Posterior cingulate gyrus (tissue), 11 donors: Measurements from ENCODE around the gene SMYD3.
"Not testable (repeated sequence)": the region's sequence is repeated elsewhere in the genome, so short reads cannot be mapped to it uniquely, and the experiment has no call there.

Experiments
- DNase-seq, 10 donors: peaks; one replicate each; pipeline versions ENCODE4 v3.0.0 to v3.0.0-alpha.2; 2020 to 2021; ENCODE audit warnings: mixed read lengths in 3 of 10
- intact Hi-C: fragments of 100-400 bp; cut with DNase I; formaldehyde crosslinking; loops from one replicate; pipeline ENCODE4 v1.15.1; 2023

SMYD3 gene

DNA sequence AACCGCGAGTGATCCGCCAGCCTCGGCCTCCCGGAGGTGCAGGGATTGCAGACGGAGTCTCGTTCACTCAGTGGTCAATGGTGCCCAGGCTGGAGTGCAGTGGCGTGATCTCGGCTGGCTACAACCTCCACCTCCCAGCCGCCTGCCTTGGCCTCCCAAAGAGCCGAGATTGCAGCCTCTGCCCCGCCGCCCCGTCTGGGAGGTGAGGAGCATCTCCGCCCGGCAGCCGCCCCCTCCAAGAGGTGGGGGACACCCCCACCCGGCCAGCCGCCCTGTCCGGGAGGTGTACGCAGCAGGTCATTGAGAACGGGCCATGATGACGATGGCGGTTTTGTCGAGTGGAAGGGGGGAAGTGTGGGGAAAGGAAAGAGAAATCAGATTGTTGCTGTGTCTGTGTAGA is 732.1 kb downstream of the SMYD3 start:
- DNase-seq, intact Hi-C loops: not testable (repeated sequence)

GRCh38 chr1:245774196-245774595 is 732.9 kb downstream of the SMYD3 start:
- DNase-seq, result no peak
- intact Hi-C loops, result no loop called here

- intact Hi-C loops, result no loop called here
- no peak for DNase-seq
Observed at GRCh38 chr1:245773344-245773743, 733.7 kb downstream of the SMYD3 start.

GRCh38 chr1:245772739-245773138 is 734.3 kb downstream of the SMYD3 start:
- no peak for DNase-seq
- intact Hi-C loops, result no loop called here

DNA sequence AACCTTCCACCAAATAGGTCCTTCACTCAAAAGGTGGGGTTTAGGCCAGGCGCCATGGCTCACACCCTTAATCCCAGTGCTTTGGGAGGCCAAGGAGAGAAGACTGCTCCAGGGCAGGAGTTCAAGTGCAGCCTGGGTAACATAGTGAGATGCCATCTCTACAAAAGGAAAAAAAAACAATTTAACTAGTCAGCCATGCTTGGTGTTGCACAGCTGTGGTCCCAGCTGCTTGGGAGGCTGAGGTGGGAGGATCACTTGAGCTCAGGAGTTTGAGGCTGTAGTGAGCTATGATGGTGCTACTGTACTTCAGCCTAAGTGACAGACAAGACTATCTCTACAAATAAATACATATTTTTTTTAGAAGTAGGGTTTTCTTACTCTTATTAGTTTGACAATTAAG is 734.8 kb downstream of the SMYD3 start:
- intact Hi-C loops, result no loop called here

GRCh38 chr1:245771511-245772281 is 735.4 kb downstream of the SMYD3 start:
- no peak for DNase-seq

More for the DNA sequence above, 734.8 kb downstream of the SMYD3 start:
- no peak for DNase-seq

DNA sequence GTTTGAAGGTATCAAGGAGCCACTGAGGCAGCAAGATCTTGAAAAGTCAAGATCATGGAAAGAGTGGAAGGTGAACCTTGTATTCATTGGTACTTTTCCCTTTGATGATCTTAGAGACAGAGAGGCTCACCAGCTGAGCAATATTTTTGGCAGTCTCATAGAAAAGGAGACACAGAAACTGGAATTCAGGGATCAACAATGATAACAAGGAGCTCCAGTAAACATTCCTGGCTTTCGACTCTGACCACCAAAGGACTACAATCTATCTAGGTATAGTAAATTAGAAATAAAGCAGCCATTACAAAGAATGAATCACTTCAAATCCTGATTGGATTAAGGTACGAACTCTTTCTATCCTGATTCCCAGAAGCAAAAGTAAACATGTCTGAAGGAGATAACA is 736.9 kb downstream of the SMYD3 start:
- DNase-seq, result no peak
- intact Hi-C loops, result no loop called here

More at GRCh38 chr1:245771511-245772281, 735.4 kb downstream of the SMYD3 start:
- intact Hi-C loops, result no loop called here

DNA sequence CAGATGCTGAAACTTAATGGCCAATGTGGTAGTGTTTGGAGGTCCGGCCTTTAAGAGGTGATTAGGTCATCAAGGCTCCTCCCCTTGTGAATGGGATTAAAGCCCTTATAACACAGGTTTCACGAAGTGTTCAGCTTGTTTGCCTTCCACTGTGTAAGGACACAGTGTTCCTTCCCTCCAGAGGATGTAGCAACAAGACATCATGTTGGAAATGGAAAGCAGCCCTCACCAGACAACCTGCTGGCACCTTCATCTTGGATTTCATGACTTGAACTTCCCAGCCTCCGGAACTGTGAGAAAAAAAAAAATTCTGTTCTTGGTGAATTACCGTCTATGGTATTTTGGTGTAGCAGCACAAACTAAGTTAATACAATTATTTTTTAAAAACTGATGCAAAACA is 738.5 kb downstream of the SMYD3 start:
- intact Hi-C loops, result no loop called here
- DNase-seq, result no peak

DNA sequence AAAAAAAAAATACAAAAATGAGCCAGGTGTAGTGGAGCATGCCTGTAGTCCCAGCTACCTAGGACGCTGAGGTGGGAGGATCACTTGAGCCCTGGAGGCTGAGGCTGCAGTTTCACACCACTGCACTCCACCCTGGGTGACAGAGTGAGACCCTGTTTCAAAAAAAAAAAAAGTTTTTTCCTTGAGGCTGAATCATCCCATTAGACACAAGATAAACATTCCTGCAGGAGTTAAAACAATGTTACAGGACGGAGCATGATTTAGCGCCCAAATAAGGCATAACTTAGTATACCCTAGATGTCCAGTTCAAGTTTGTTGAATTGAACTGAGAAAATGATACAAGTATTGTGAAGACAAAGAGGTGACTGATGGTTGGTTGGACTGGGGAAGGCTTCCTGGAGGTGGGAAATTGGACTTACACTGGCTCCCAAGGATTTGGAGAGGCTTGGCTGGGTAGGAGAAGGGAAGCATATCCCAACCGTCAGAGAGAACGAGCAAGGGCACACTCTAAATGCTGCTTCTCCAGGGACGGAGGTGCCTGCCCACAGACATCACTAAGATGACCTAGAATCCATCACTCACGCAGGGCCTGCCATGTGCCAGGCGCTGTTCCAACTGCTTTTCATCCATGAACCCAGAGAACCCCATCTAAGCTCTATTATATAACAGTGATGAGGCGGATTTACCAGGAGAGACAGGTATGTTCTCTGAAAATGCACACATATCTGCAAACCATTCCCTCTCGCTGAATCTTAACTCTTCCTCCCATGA is 741.7 kb downstream of the SMYD3 start:
- no peak for DNase-seq
- intact Hi-C loops, result no loop called here

GRCh38 chr1:245763873-245764331 is 743.2 kb downstream of the SMYD3 start:
- no peak for DNase-seq
- intact Hi-C loops, result no loop called here

GRCh38 chr1:245762396-245762910 is 744.6 kb downstream of the SMYD3 start:
- DNase-seq, result no peak
- intact Hi-C loops, result no loop called here

- DNase-seq, result no peak
- intact Hi-C loops, result no loop called here
Observed at GRCh38 chr1:245760301-245760700, 746.8 kb downstream of the SMYD3 start.

DNA sequence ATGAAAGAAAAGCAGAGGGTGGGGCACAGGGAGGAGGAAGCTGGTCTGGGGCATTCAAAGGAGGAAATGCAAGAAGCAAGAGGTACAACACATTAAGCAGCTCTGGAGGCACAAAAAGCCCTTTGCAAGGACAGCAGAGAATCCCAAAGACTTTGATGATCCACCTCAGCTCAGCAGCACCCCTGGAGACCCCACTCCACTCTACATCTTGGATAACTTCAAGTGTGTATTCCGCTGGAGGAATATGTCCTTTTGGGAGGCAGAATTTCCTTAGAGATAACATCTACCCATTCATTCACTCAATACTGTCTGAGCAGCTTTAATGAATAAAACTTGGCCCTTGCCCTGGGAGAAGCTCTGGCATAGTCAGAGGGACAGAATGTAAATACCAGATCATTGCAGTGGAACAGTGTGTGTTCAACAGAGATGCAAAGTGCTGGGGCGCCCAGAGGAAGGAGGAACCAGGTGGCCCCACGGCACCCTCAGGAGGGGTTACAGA is 752.6 kb downstream of the SMYD3 start:
- intact Hi-C loops, result no loop called here
- no peak for DNase-seq

DNA sequence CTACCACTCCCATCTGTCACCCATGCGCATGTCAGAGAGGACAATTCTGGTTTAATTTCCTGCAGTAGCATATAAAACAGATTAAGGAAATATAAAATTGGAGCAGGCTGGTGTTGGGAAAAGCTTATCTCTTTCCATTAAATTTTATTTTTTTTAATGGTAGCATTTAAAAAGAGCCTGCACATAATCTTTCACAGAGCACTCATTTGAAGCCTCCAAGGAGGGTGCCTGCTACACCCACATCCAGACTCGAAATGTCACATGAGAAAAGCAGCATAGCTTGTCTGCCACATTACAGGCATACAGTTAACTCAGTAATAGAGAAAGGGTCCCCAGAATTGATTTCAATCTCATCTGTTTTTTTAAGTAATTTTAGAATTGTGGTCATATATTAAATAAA is 753.3 kb downstream of the SMYD3 start:
- intact Hi-C loops, result no loop called here
- no peak for DNase-seq

GRCh38 chr1:245752561-245752960 is 754.5 kb downstream of the SMYD3 start:
- intact Hi-C loops, result no loop called here
- no peak for DNase-seq

DNA sequence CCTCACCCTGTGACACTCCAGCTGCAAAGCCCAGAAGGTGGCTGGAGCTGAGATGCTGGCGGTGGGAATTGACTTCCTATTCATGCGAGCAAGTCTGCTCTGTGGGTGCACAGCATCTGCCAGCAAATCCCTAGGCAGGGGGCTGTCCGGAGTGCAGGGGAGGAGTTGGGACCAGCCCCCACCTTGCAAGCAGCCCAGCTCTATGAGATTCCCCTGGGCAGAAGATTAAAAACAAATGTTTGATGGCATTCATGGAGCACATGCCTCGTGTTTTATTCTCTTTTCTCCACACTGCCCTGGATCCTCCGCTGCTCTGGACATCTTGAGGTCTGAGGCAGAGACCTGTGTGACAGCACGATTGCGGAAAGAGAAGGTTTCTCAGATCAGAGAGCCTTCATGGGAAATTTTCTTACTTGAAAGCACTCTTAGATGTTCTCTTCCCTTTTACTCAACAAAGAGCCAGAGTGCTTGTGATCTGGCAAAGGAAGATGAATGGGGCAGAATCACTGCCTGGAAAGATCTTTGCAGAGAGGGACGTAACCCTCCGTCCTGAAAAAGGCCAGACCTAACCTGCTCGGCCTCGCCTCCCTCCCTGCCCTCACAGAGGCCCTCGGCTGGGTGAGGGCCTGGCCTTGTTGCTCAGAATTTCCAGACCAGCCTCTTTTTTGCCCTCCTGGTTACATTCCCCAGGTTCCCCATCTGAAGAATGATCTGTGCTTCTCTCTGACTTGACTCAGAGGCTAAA is 755.2 kb downstream of the SMYD3 start:
- intact Hi-C loops, result no loop called here

DNA sequence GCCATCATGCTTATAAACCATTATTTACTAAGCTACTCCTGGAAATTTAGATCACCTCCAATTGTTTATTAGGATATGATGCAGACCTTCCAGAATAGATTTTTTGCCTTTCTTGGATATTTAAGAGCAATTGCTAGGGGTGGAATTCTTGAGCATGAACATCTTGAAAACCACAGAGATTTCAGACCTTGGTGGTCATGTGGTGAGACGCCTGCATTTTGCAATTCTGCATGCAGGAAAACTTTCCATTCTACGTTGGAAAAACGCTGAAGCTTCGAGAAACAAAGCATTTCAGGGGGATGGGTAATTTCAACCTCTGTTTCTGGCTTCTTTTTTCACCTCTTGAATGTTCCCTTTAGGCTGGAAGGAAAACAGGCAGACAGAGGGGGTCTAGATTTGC is 756.0 kb downstream of the SMYD3 start:
- intact Hi-C loops, result no loop called here

More for the DNA sequence above, 755.2 kb downstream of the SMYD3 start:
- DNase-seq, result no peak

GRCh38 chr1:245750261-245750660 is 756.8 kb downstream of the SMYD3 start:
- intact Hi-C loops, result no loop called here
- no peak for DNase-seq

More for the DNA sequence above, 756.0 kb downstream of the SMYD3 start:
- no peak for DNase-seq

GRCh38 chr1:245749053-245749452 is 758.0 kb downstream of the SMYD3 start:
- intact Hi-C loops, result no loop called here
- DNase-seq, result no peak

DNA sequence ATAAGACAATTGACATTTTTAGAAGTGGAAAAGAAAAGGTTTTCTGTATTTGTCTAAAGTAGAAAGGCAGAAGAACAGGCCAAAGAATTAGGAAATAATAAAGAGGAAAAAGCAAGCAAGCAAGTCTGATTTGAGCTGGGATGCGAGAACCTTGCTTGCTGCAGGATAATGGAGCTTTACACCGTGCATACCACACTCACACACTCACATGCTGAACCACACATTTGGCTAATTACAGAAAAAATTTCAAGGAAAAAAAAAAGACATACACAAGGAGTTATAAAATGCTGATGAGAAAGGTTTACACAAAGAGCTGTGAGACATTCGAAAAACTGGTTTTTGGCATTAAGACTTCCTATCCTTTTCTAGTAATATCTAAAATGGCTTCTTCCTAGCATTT is 758.4 kb downstream of the SMYD3 start:
- intact Hi-C loops, result no loop called here

GRCh38 chr1:245748240-245748639 is 758.8 kb downstream of the SMYD3 start:
- intact Hi-C loops, result no loop called here
- no peak for DNase-seq

More for the DNA sequence above, 758.4 kb downstream of the SMYD3 start:
- no peak for DNase-seq
